Duodenal mucosa (tissue), 2 donors: ENCODE measurements around the gene XYLT1.

Experiments used
- H3K27ac ChIP-seq: one replicate; pipeline ENCODE4 v1.7.0; 2013; ENCODE audit warnings: low read depth, low read length
- H3K27me3 ChIP-seq, 2 donors: one replicate each; pipeline ENCODE4 v1.7.0; 2013; ENCODE audit warnings: low read length in 2 of 2, control low read depth in 1 of 2; ENCODE audit not compliant: insufficient read depth in 2 of 2, control insufficient read depth in 1 of 2
- H3K36me3 ChIP-seq, 2 donors: one replicate each; pipeline ENCODE4 v1.7.0; 2013; ENCODE audit warnings: low read length in 2 of 2, control low read depth in 1 of 2; ENCODE audit not compliant: insufficient read depth in 2 of 2, control insufficient read depth in 1 of 2
- H3K4me1 ChIP-seq, 2 donors: one replicate each; pipeline ENCODE4 v1.7.0; 2013; ENCODE audit warnings: low read length in 2 of 2, control low read depth in 1 of 2; ENCODE audit not compliant: insufficient read depth in 2 of 2, control insufficient read depth in 1 of 2
- H3K4me3 ChIP-seq, 2 donors: one replicate each; pipeline ENCODE4 v1.7.0; 2013; ENCODE audit warnings: low read length in 2 of 2, low read depth in 1 of 2
- H3K9ac ChIP-seq, 2 donors: one replicate each; pipeline ENCODE4 v1.7.0; 2013; ENCODE audit warnings: low read length in 2 of 2, low read depth in 1 of 2
- H3K9me3 ChIP-seq, 2 donors: one replicate each; pipeline ENCODE4 v1.7.0; 2013; ENCODE audit warnings: low read length in 2 of 2, control low read depth in 1 of 2; ENCODE audit not compliant: control insufficient read depth in 1 of 2

The XYLT1 gene

GRCh38 chr16:17138801-17139200, 332.0 kb downstream of the XYLT1 start:
- H3K27me3 ChIP-seq, result no peaks in the 10 kb centered on the region
- peaks cover 16 to 58% of the 10 kb centered on the region in 2 donors for H3K36me3 ChIP-seq
- no peaks in the 10 kb centered on the region for H3K9me3 ChIP-seq

GRCh38 chr16:17135439-17135838, 335.3 kb downstream of the XYLT1 start:
- H3K4me3 ChIP-seq, result no peak overlapping the region
- H3K27ac ChIP-seq, result no peak overlapping the region

More at GRCh38 chr16:17138801-17139200, 332.0 kb downstream of the XYLT1 start:
- no peak overlapping the region for H3K4me3 ChIP-seq
- H3K9ac ChIP-seq, result no peak overlapping the region
- no peaks in the 10 kb centered on the region for H3K4me1 ChIP-seq
- no peak overlapping the region for H3K27ac ChIP-seq

GRCh38 chr16:17134586-17134985, 336.2 kb downstream of the XYLT1 start:
- peaks cover 16 to 64% of the 10 kb centered on the region in 2 donors for H3K36me3 ChIP-seq

More at GRCh38 chr16:17135439-17135838, 335.3 kb downstream of the XYLT1 start:
- peaks cover 16 to 62% of the 10 kb centered on the region in 2 donors for H3K36me3 ChIP-seq
- no peaks in the 10 kb centered on the region for H3K27me3 ChIP-seq
- H3K4me1 ChIP-seq, result no peaks in the 10 kb centered on the region
- no peak overlapping the region for H3K9ac ChIP-seq
- H3K9me3 ChIP-seq, result no peaks in the 10 kb centered on the region

GRCh38 chr16:17133851-17134250, 336.9 kb downstream of the XYLT1 start:
- H3K4me1 ChIP-seq, result no peaks in the 10 kb centered on the region
- H3K4me3 ChIP-seq, result no peak overlapping the region
- H3K9ac ChIP-seq, result no peak overlapping the region
- peaks cover 16 to 62% of the 10 kb centered on the region in 2 donors for H3K36me3 ChIP-seq
- H3K27me3 ChIP-seq, result no peaks in the 10 kb centered on the region
- no peaks in the 10 kb centered on the region for H3K9me3 ChIP-seq
- no peak overlapping the region for H3K27ac ChIP-seq

More at GRCh38 chr16:17134586-17134985, 336.2 kb downstream of the XYLT1 start:
- Histone ChIP-seq H3K4me3 (no peak overlapping the region), H3K9ac (no peak overlapping the region), H3K27ac (no peak overlapping the region), H3K9me3 (no peaks in the 10 kb centered on the region), H3K27me3 (no peaks in the 10 kb centered on the region), H3K4me1 (no peaks in the 10 kb centered on the region)

- Histone ChIP-seq H3K27me3 (no peaks in the 10 kb centered on the region), H3K27ac (no peak overlapping the region), H3K4me1 (no peaks in the 10 kb centered on the region), H3K36me3 (peaks cover 6 to 52% of the 10 kb centered on the region in 2 donors), H3K4me3 (no peak overlapping the region), H3K9ac (no peak overlapping the region), H3K9me3 (no peaks in the 10 kb centered on the region)
Measured at GRCh38 chr16:17131351-17131750, 339.4 kb downstream of the XYLT1 start.

- H3K36me3 ChIP-seq, result peaks cover 11 to 51% of the 10 kb centered on the region in 2 donors
- no peak overlapping the region for H3K4me3 ChIP-seq
- no peak overlapping the region for H3K9ac ChIP-seq
- no peak overlapping the region for H3K27ac ChIP-seq
- no peaks in the 10 kb centered on the region for H3K27me3 ChIP-seq
- no peaks in the 10 kb centered on the region for H3K4me1 ChIP-seq
- no peaks in the 10 kb centered on the region for H3K9me3 ChIP-seq
Measured at GRCh38 chr16:17130733-17131132, 340.0 kb downstream of the XYLT1 start.

- Histone ChIP-seq H3K36me3 (peaks cover 17 to 57% of the 10 kb centered on the region in 2 donors), H3K9me3 (no peaks in the 10 kb centered on the region), H3K4me3 (no peak overlapping the region), H3K27me3 (no peaks in the 10 kb centered on the region), H3K9ac (no peak overlapping the region), H3K27ac (no peak overlapping the region), H3K4me1 (no peaks in the 10 kb centered on the region)
Measured at GRCh38 chr16:17129971-17130370, 340.8 kb downstream of the XYLT1 start.

GRCh38 chr16:17128791-17129190, 342.0 kb downstream of the XYLT1 start:
- peaks cover 10 to 51% of the 10 kb centered on the region in 2 donors for H3K36me3 ChIP-seq
- no peak overlapping the region for H3K4me3 ChIP-seq
- H3K9ac ChIP-seq, result no peak overlapping the region
- H3K9me3 ChIP-seq, result no peaks in the 10 kb centered on the region
- no peaks in the 10 kb centered on the region for H3K4me1 ChIP-seq
- no peak overlapping the region for H3K27ac ChIP-seq
- H3K27me3 ChIP-seq, result no peaks in the 10 kb centered on the region

GRCh38 chr16:17126156-17126555, 344.6 kb downstream of the XYLT1 start:
- Histone ChIP-seq H3K36me3 (peaks cover 10 to 34% of the 10 kb centered on the region in 2 donors), H3K9ac (no peak overlapping the region), H3K27me3 (no peaks in the 10 kb centered on the region), H3K4me3 (no peak overlapping the region), H3K27ac (no peak overlapping the region), H3K4me1 (no peaks in the 10 kb centered on the region), H3K9me3 (no peaks in the 10 kb centered on the region)

- H3K27me3 ChIP-seq, result no peaks in the 10 kb centered on the region
- H3K9me3 ChIP-seq, result no peaks in the 10 kb centered on the region
- peaks cover 13 to 34% of the 10 kb centered on the region in 2 donors for H3K36me3 ChIP-seq
- no peak overlapping the region for H3K9ac ChIP-seq
- H3K4me1 ChIP-seq, result no peaks in the 10 kb centered on the region
- H3K4me3 ChIP-seq, result no peak overlapping the region
- no peak overlapping the region for H3K27ac ChIP-seq
Measured at GRCh38 chr16:17125671-17126070, 345.1 kb downstream of the XYLT1 start.
